Measurements from ENCODE around the gene KCNQ4. TPM values are rescaled to one million over a fixed set of nuclear protein-coding genes. Genes with fewer than 3 reads are reported as not detected.
A peak's percentile ranks its signal among the peaks of the same experiment; 100 is the strongest.

KCNQ4 gene
- total and polyA plus RNA-seq, 2 of the 13 experiments (the other 11 are each of a cell fraction or from before 2014, with no cell fraction given) = 0.02 to 0.09 TPM

DNA sequence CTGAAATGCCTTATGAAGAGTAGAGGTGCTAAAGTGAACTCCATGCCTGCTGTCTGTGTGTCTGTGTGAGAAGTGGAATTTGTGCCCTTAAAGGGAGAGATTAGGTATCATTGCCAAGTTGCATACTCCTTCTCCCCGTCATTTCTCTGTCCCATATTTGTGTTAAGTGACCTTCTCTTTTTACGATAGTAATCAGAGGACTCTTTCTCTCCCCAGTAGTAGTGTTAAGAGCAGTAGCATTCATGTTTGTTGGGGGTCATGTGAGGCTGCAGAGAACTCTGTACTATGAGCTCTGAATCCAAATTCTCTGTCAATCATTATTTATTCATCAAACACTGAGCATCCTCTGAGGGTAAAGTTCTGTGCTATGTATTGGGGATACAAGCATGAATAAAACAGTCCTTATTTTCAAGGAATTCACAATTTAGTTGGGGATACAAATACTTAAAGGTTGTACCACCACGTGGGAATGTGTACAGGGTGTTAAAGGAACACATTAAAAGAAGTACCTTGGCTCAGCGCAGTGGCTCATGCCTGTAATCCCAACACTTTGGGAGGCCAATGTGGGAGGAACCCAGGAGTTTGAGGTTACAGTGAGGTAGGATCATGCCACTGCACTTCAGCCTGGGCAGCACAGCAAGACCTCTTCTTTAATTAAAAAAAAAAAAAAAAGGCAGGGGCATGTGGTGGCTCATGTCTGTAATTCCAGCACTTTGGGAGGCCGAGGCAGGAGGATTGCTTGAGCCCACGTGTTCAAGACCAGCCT is 24.8 kb upstream of the KCNQ4 start (continued):
- no peak for TF ChIP-seq TP53 (CRISPR knock-in tag; conservative IDR thresholded peaks at IDR 0.05)
- TF ChIP-seq ZNF317 (CRISPR knock-in tag; IDR thresholded peaks at IDR 0.05) = no peak
- TF ChIP-seq RARG (CRISPR knock-in tag; IDR thresholded peaks at IDR 0.05; ENCODE audit: low read depth) = no peak
- TF ChIP-seq ZNF337 (CRISPR knock-in tag; IDR thresholded peaks at IDR 0.05; ENCODE audit: borderline replicate concordance, low read depth) = 0 out of 2 replicates have a peak, but pooled peaks have one; percentile 53
- no peak for TF ChIP-seq HOXD1 (CRISPR knock-in tag; IDR thresholded peaks at IDR 0.05)
- no peak for TF ChIP-seq NPAS2 (CRISPR knock-in tag; IDR thresholded peaks at IDR 0.05; ENCODE audit: borderline replicate concordance)
- TF ChIP-seq HMG20B (CRISPR knock-in tag; conservative IDR thresholded peaks at IDR 0.05) = no peak
- TF ChIP-seq, protein P1, sequence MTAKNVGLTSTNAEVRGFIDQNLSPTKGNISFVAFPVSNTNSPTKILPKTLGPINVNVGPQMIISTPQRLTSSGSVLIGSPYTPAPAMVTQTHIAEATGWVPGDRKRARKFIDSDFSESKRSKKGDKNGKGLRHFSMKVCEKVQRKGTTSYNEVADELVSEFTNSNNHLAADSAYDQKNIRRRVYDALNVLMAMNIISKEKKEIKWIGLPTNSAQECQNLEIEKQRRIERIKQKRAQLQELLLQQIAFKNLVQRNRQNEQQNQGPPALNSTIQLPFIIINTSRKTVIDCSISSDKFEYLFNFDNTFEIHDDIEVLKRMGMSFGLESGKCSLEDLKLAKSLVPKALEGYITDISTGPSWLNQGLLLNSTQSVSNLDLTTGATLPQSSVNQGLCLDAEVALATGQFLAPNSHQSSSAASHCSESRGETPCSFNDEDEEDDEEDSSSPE (CRISPR knock-in tag; IDR thresholded peaks at IDR 0.05) = no peak
- TF ChIP-seq, protein P2, sequence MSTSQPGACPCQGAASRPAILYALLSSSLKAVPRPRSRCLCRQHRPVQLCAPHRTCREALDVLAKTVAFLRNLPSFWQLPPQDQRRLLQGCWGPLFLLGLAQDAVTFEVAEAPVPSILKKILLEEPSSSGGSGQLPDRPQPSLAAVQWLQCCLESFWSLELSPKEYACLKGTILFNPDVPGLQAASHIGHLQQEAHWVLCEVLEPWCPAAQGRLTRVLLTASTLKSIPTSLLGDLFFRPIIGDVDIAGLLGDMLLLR (CRISPR knock-in tag; IDR thresholded peaks at IDR 0.05) = no peak
- peak; percentile 8; the same call in 1 of the 2 replicates for TF ChIP-seq POLR2G (IDR thresholded peaks at IDR 0.05; ENCODE audit: low read depth, low read length)
- no peak for TF ChIP-seq ZNF572 (CRISPR knock-in tag; IDR thresholded peaks at IDR 0.05)
- TF ChIP-seq, protein P3, sequence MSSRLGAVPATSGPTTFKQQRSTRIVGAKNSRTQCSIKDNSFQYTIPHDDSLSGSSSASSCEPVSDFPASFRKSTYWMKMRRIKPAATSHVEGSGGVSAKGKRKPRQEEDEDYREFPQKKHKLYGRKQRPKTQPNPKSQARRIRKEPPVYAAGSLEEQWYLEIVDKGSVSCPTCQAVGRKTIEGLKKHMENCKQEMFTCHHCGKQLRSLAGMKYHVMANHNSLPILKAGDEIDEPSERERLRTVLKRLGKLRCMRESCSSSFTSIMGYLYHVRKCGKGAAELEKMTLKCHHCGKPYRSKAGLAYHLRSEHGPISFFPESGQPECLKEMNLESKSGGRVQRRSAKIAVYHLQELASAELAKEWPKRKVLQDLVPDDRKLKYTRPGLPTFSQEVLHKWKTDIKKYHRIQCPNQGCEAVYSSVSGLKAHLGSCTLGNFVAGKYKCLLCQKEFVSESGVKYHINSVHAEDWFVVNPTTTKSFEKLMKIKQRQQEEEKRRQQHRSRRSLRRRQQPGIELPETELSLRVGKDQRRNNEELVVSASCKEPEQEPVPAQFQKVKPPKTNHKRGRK (CRISPR knock-in tag; IDR thresholded peaks at IDR 0.05) = no peak
- no peak for TF ChIP-seq ZNF343 (CRISPR knock-in tag; IDR thresholded peaks at IDR 0.05)
- TF ChIP-seq ZFYVE20 (CRISPR knock-in tag; IDR thresholded peaks at IDR 0.05; ENCODE audit: borderline replicate concordance, low read depth) = no peak
- TF ChIP-seq, protein P4, sequence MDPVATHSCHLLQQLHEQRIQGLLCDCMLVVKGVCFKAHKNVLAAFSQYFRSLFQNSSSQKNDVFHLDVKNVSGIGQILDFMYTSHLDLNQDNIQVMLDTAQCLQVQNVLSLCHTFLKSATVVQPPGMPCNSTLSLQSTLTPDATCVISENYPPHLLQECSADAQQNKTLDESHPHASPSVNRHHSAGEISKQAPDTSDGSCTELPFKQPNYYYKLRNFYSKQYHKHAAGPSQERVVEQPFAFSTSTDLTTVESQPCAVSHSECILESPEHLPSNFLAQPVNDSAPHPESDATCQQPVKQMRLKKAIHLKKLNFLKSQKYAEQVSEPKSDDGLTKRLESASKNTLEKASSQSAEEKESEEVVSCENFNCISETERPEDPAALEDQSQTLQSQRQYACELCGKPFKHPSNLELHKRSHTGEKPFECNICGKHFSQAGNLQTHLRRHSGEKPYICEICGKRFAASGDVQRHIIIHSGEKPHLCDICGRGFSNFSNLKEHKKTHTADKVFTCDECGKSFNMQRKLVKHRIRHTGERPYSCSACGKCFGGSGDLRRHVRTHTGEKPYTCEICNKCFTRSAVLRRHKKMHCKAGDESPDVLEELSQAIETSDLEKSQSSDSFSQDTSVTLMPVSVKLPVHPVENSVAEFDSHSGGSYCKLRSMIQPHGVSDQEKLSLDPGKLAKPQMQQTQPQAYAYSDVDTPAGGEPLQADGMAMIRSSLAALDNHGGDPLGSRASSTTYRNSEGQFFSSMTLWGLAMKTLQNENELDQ (CRISPR knock-in tag; IDR thresholded peaks at IDR 0.05; ENCODE audit: borderline replicate concordance) = no peak
- TF ChIP-seq, protein P5, sequence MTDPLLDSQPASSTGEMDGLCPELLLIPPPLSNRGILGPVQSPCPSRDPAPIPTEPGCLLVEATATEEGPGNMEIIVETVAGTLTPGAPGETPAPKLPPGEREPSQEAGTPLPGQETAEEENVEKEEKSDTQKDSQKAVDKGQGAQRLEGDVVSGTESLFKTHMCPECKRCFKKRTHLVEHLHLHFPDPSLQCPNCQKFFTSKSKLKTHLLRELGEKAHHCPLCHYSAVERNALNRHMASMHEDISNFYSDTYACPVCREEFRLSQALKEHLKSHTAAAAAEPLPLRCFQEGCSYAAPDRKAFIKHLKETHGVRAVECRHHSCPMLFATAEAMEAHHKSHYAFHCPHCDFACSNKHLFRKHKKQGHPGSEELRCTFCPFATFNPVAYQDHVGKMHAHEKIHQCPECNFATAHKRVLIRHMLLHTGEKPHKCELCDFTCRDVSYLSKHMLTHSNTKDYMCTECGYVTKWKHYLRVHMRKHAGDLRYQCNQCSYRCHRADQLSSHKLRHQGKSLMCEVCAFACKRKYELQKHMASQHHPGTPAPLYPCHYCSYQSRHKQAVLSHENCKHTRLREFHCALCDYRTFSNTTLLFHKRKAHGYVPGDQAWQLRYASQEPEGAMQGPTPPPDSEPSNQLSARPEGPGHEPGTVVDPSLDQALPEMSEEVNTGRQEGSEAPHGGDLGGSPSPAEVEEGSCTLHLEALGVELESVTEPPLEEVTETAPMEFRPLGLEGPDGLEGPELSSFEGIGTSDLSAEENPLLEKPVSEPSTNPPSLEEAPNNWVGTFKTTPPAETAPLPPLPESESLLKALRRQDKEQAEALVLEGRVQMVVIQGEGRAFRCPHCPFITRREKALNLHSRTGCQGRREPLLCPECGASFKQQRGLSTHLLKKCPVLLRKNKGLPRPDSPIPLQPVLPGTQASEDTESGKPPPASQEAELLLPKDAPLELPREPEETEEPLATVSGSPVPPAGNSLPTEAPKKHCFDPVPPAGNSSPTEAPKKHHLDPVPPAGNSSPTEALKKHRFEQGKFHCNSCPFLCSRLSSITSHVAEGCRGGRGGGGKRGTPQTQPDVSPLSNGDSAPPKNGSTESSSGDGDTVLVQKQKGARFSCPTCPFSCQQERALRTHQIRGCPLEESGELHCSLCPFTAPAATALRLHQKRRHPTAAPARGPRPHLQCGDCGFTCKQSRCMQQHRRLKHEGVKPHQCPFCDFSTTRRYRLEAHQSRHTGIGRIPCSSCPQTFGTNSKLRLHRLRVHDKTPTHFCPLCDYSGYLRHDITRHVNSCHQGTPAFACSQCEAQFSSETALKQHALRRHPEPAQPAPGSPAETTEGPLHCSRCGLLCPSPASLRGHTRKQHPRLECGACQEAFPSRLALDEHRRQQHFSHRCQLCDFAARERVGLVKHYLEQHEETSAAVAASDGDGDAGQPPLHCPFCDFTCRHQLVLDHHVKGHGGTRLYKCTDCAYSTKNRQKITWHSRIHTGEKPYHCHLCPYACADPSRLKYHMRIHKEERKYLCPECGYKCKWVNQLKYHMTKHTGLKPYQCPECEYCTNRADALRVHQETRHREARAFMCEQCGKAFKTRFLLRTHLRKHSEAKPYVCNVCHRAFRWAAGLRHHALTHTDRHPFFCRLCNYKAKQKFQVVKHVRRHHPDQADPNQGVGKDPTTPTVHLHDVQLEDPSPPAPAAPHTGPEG (CRISPR knock-in tag; IDR thresholded peaks at IDR 0.05) = no peak
- no peak for TF ChIP-seq ZNF30 (CRISPR knock-in tag; IDR thresholded peaks at IDR 0.05)

All from HepG2 (cell line).